ENCODE data around the gene RNPEP. TPM values are rescaled to one million over a fixed set of nuclear protein-coding genes. Genes with fewer than 3 reads are reported as not detected.

The RNPEP gene
- total and polyA plus RNA-seq, 11 donors: 12.4 to 36.2 (median 15.6) TPM

DNA sequence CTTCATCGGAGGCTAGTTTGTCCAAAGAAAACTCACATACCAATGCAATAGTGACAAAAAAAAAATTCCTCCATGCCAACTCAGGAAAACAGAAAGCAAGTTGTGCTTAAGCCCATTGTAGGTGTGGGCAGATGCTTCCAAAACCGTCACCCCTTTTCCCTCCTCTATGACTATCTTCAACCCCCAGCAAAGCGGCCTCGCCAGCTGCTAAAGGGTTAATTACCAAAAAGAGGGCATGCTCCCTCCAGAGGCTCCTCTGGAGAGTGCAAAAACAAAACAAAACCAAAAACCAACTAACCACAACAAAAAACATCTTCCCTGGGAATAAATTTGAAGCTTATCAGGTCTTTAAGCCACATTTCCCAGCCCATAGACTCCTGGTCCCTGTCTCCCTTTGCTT is 37.3 kb upstream of the RNPEP start:
- H3K27ac ChIP-seq: peak overlapping the region in 7 of 12 donors; percentile 28 to 89 (median 64)
- H3K4me1 ChIP-seq: peaks cover 0 to 24% (median 4%) of the 10 kb centered on the region in 12 donors
- DNase-seq (no peak), ATAC-seq (no peak)
- no peaks in the 10 kb centered on the region for H3K9me3 ChIP-seq
- 58 to 61% (median 59%) methylated on average over 4 of the region's 4 CpGs for WGBS, 4 donors
- H3K27me3 ChIP-seq: peaks cover 0 to 35% (median 0%) of the 10 kb centered on the region in 9 donors
- no peaks in the 10 kb centered on the region for H3K36me3 ChIP-seq
- TF ChIP-seq, protein P1, sequence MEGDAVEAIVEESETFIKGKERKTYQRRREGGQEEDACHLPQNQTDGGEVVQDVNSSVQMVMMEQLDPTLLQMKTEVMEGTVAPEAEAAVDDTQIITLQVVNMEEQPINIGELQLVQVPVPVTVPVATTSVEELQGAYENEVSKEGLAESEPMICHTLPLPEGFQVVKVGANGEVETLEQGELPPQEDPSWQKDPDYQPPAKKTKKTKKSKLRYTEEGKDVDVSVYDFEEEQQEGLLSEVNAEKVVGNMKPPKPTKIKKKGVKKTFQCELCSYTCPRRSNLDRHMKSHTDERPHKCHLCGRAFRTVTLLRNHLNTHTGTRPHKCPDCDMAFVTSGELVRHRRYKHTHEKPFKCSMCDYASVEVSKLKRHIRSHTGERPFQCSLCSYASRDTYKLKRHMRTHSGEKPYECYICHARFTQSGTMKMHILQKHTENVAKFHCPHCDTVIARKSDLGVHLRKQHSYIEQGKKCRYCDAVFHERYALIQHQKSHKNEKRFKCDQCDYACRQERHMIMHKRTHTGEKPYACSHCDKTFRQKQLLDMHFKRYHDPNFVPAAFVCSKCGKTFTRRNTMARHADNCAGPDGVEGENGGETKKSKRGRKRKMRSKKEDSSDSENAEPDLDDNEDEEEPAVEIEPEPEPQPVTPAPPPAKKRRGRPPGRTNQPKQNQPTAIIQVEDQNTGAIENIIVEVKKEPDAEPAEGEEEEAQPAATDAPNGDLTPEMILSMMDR (IDR thresholded peaks at IDR 0.05): peak in 7 of 12 donors; percentile 12 to 55 (median 26)
- TF ChIP-seq POLR2A (IDR thresholded peaks at IDR 0.05): no peak
- peak overlapping the region in 11 of 12 donors; percentile 17 to 81 (median 55) for H3K4me3 ChIP-seq
- intact Hi-C loops (cut with DNase I): loop anchor here in 2 of 10 donors (5.0 to 10.0 kb wide), 2 partner anchors 48 to 50 kb away; no protein-coding TSS in a partner anchor

DNA sequence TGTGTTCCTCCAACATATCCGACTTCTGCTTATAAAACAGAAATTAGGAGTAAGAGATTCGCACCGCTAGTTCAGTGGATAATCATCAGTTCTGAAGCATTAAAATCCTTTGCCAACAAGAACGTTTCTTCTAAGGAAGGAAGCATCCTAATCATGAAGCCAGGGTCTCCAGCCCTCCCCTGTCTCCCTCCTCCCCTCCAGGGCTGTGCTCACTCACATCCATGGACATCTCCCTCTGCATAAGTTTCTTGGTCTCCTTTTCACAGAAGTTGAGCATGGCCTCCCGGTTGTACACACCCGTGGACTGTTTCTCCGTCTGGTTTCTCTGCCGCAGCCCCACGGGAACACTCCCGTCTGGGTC is 36.6 kb upstream of the RNPEP start:
- WGBS, 4 donors: 19 to 26% (median 24%) methylated on average over 10 of the region's 10 CpGs
- Histone ChIP-seq H3K27ac (peak overlapping the region in 9 of 12 donors; percentile 28 to 89 (median 61)), H3K36me3 (no peaks in the 10 kb centered on the region), H3K4me1 (peaks cover 0 to 25% (median 4%) of the 10 kb centered on the region in 12 donors), H3K9me3 (no peaks in the 10 kb centered on the region), H3K4me3 (peak overlapping the region; percentile 26 to 81 (median 54)), H3K27me3 (peaks cover 0 to 35% (median 0%) of the 10 kb centered on the region in 9 donors)
- TF ChIP-seq, protein P1 (IDR thresholded peaks at IDR 0.05): no peak
- TF ChIP-seq POLR2A (IDR thresholded peaks at IDR 0.05): no peak
- no peak for DNase-seq
- ATAC-seq: peak; percentile 4 to 16 (median 8)
- intact Hi-C loops (cut with DNase I): loop anchor here in 3 of 10 donors (2.0 to 10.0 kb wide), 3 partner anchors 43 to 51 kb away; no protein-coding TSS in a partner anchor

DNA sequence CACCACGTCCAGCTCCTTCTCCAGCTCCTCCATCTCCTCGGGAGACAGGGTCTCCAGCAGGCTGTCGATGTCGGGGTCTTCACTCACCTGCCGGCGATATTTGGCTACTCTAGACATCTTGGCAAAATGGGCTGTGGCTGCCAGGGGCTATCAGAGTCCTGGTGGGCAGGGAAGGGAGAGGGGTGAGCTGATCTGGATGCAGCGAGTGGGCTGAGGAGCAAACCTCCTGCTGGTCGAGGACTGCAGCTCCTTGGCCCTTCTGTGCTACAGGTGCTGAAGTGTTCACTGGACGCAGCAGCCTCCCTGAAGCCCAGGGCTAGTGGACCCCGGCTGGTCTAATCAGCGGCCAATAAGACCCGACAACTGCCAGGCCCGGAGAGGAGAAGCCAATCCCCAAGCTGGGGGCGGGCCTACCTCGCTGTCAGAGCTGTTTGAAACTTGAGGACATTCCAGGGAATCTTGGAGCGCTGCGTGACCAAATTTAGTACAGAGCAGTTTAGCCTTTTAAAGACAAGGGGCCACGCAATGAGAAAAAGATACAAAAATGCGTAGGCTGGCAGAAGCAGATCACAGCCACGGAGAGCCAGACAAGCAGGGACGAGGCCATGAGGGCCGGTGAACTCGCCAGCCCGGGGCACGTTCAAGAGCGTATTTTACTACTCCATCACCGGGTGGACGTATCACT is 36.1 kb upstream of the RNPEP start, which contains the start of gene LMOD1:
Gene LMOD1, minus strand, starts transcription at position 325 of the 685 bp plus-strand sequence. Its CDS starts 208 bp downstream, at position 117.
- Histone ChIP-seq H3K27ac (peak within 1 kb of the TSS; percentile 8 to 89 (median 62)), H3K4me3 (peak within 1 kb of the TSS; percentile 26 to 81 (median 54)), H3K27me3 (peaks cover 0 to 35% (median 0%) of the 10 kb centered on the region in 9 donors), H3K9me3 (no peaks in the 10 kb centered on the region), H3K36me3 (no peaks in the 10 kb centered on the region), H3K4me1 (peaks cover 0 to 20% (median 4%) of the 10 kb centered on the region in 12 donors)
- peak; percentile 83 to 89 (median 85) for DNase-seq
- TF ChIP-seq POLR2A (IDR thresholded peaks at IDR 0.05): peak in 1 of 2 donors; percentile 59
- TF ChIP-seq, protein P1 (IDR thresholded peaks at IDR 0.05): no peak
- 1 to 3% (median 2%) methylated on average over 26 to 28 of the region's 28 CpGs for WGBS, 4 donors
- peak; percentile 91 to 96 (median 93) for ATAC-seq
- intact Hi-C loops (cut with DNase I): loop anchor here in 3 of 10 donors (2.0 to 10.0 kb wide), 3 partner anchors 44 to 52 kb away; no protein-coding TSS in a partner anchor

DNA sequence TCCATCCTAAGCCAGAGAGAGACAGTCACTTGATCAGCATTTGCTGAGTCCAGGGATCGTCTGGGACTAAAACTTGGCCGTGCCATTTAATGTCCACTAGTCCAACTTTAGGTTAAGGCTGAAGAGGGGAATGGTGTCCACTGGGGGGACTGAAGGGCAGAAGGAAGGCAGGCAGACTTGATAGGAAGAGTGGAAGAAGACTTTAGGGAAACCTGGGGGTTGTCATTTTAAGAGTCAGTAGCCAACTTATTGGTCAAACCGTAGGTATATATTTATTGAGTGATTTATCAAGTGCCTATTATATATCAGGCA is 34.8 kb upstream of the RNPEP start:
- no peak for ATAC-seq
- WGBS, 4 donors: 59 to 73% (median 71%) methylated on average over 3 of the region's 3 CpGs

More for the DNA sequence above, 34.8 kb upstream of the RNPEP start:
- no peaks in the 10 kb centered on the region for H3K36me3 ChIP-seq
- TF ChIP-seq POLR2A (IDR thresholded peaks at IDR 0.05): no peak
- TF ChIP-seq, protein P1 (IDR thresholded peaks at IDR 0.05): no peak
- H3K4me3 ChIP-seq: peak overlapping the region in 2 of 12 donors; percentile 61 to 81
- intact Hi-C loops (cut with DNase I): loop anchor here in 3 of 10 donors (2.0 to 10.0 kb wide), 3 partner anchors 45 to 53 kb away; no protein-coding TSS in a partner anchor
- H3K27me3 ChIP-seq: peaks cover 0 to 35% (median 0%) of the 10 kb centered on the region in 9 donors
- H3K9me3 ChIP-seq: no peaks in the 10 kb centered on the region
- H3K27ac ChIP-seq: peak overlapping the region in 8 of 12 donors; percentile 14 to 89 (median 58)
- peaks cover 0 to 16% (median 4%) of the 10 kb centered on the region in 12 donors for H3K4me1 ChIP-seq
- DNase-seq: no peak

Data from heart left ventricle (tissue), 16 donors.